NCI-H526 treated with DMSO at 0.1 percent for 48 hours (cell line): ENCODE data around the gene HOMER1.
"Not testable (repeated sequence)": the region's sequence is repeated elsewhere in the genome, so short reads cannot be mapped to it uniquely, and the experiment has no call there.

Experiments used
- DNase-seq: peaks from one replicate; lab custom pipeline; 2025; lab: John Stamatoyannopoulos, UW

The HOMER1 gene

DNA sequence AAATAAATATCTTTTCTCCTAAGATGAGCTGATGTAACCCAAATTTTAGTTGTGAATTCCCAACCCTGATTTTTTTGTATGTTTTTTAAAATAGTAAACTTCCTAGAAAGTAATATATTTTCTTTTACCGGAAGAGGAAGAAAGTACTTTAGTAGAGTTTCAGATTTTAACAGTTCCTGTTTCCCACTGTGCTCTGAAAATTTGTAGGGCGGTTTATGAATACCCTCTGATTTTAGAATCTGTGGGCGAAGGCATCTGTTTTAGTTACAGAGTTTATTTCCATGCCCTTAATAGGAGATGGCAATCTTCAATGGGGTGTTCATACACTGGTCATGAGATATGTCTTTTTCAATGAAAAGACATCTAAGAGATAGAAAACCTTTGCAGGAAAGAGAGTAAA, 3.7 kb upstream of the HOMER1 start:
- no peak for DNase-seq

DNA sequence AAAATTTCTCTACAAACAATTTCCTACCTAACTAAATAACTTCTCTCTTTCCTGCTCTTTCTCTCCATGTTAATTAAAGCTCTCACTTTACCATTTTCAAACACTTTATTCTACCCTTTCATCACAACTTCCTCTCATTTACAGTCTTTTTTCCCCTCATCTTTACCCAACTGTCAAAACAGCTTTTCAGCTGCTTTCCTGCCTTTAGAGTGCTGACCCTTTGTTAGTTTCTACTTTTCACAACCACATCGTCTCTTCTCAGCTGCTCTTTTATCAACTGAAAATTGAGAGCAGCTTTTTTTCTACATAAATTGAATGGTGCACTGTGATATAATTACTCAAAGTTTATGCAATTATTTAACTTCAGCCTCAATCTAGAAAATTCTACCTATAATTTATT, 3.1 kb upstream of the HOMER1 start:
- no peak for DNase-seq

DNA sequence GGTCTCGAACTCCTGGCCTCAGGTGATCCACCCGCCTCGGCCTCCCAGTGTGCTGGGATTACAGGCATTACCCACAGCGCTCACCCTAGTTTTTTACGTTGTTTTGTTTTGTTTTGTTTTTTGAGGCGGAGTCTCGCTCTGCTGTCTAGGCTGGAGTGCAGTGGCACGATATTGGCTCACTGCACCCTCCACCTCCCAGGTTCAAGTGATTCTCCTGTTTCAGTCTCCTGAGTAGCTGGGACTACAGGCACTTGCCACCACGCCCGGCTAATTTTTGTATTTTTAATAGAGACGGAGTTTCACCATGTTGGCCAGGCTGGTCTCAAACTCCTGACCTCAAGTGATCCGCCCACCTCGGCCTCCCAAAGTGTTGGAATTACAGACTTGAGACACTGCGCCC, 2.4 kb upstream of the HOMER1 start:
- DNase-seq = not testable (repeated sequence)

DNA sequence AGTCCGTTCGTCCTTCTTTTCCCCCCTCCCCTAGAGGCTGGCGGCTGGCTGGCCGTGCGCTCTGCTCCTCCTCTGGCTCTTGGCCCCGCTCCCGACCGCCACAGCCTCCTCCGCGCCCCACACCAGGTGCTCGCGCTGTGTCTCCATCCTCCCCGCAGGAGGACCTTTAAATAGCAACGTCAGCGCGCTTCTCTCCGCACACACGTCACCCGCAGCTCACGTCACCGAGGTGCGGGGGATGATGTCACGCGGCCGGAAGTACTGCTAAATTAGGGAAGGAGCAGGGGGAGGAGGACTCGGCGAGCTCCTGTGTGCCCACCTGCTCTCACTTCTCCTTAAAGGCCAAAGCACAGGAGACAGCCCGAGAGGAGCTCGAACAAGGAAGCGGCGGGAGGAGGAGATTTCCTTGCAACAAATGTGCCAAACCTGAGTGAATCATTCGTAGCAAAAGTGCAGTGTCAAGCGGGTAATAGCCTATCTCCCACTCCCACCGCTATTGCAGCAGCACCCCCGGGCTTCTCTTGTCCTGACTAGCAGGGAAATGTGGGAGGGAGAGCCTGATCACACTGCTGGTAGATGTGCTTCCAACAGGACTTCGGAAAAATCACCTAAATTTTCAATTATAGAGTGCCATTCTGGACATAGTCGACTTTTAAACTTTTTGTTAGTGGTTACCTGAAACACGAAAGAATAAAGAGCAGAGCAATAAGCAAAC, 614 bp upstream of the HOMER1 start:
- DNase-seq = peak; percentile 89

DNA sequence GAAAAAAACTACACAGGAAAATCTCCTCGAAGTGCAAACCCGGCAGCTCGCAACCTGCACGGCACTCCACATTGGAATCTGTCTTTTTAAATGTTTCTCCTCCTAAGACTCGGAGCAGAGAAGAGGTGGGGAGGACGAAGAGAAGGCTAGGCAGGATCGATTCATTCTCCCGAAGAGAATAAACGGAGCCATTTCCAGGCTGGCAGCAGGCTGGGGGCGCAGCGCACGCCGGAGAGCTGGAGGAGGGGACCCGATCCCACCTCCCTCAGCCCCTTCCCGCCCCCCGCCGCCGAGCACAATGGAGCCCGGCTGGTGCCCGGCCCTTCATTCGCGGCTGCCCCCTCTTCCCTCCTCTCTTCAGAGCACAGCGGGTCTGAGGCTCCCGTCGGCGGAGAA, 628 bp downstream of the HOMER1 start:
- DNase-seq = peak; percentile 28

DNA sequence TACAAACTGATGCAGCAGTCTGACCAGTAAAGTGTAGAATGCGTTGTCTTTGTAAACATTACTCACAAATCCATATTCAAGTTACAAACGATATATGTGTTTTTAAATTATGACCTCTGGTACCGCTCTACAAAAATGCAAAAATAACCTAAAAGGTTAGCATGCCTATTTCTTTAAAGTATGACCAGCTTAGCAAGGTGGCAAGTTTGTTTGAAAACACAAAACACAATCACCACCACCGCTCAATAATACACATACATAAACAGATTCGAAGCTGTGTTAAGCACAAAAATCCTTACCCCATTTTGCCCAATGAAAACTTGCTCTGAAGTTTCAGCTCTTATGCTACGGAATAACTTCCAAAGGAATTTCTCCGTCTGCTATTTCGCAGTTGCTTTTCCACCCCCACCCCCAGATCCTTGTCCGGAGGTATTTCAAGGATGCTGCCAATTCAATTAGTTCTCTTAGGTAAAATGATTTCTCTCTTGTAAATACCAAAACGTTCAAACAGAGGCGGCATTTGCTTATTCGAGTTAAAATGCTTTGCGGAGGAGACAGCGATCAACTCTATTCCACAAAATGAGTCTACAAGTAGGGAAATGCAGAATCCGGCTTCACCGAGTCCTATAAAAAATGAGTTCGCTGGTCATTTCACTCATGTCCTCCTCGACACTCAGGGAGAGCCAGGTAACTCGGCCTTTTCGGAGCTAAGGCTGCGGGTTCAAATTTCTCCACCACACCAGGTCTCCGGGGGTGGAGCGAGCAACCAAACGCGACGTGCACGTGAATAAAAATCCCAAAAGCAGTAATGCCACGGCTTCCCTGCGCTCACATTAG, 1.2 kb downstream of the HOMER1 start:
- DNase-seq = no peak

DNA sequence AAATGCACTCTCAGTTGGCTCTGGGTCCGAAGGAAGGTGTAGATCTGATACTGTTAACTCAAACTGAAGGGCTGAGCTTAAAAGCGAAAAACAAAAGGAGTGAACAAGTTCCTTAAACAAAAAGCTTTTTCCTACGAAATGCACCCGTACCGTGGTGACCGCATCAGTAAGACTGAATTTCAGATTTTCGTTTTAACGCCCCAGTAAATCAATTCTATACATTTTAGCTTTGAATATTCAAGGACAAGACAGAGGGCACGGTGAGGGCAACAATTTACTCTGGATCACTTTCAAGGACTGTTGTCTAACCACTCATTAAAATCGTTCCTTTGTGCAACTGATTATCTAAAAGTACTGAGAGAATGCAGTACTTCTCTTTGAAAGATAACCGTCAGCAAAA, 1.9 kb downstream of the HOMER1 start:
- DNase-seq = no peak

DNA sequence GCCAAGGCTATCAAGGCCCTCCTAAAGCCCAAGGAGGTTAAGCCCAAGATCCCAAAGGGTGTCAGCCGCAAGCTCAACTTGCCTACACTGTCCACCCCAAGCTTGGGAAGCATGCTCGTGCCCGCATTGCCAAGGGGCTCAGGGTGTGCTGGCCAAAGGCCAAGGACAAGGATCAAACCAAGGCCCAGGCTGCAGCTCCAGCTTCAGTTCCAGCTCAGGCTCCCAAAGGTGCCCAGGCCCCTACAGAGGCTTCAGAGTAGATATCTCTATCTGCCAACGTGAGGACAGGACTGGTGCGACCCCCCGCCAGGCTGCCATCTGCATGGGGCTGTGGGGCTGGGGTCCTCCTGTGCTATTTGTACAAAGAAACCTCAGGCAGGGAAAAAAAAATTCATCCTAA, 3.3 kb downstream of the HOMER1 start:
- no peak for DNase-seq

DNA sequence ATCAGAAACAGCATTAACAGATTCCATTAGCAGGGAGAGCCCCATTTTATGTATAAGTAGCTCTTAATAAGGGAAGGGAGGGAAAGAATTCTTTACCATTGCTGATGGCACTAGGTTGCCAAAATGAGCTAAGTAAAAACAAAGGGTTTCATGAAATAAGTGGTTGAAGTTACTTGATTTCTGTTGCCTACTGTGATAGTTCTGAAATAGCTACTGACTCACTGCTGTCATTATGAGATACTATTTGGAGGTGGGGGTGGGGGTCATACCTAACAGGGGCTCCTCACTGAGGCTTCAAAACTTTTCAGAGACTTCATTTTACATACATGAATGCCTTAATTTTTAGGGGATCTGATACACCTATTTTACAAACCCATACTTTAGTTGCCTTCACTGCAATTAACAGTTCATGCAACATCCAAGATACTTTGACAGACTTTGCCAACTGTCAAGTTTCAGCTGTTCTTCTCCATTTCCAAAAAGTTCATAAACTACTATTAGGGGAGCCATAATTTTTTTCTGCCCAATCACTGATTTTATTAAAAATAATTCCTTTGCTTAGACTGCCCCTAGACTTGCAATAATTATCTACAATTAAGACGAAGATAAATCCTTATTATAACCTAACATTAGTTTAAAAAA, 4.6 kb downstream of the HOMER1 start:
- DNase-seq = no peak

DNA sequence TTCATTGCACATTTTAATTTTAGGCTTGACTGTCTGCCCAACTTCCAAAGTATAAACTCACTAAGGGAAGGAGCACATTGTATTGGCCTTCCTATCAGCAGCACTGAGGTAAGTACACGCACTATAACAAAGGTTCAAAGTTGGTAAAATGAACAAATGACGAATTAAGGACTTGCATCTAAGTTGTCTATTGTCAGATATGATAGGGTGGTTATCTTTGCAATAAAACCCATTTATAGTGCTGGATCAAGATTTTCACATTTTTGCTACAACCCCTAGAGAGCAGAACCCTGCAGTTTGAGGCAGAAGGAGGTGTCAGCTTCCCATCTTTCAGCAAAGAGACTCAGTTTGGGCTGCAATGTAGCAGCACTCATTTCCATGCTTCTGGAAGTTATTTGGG, 5.1 kb downstream of the HOMER1 start:
- DNase-seq = no peak

DNA sequence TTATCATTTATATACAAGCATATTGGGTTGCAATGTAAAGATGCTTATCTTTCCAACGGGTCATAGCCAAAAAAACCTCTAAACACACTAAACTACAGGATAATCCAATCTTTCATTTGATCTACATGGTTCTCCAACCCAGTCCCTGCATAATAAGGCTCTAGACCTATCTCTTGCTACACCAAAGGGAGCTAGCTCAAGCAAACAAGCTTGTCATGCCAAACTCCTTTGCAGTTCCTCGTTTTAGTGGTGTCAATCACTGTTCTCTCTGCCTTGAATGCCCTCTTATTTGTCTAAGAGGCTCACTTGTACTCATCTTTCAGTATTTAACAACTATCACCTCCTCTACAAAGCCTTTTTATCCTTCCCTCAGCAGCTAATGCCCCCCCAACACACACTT, 5.6 kb downstream of the HOMER1 start:
- DNase-seq = no peak

DNA sequence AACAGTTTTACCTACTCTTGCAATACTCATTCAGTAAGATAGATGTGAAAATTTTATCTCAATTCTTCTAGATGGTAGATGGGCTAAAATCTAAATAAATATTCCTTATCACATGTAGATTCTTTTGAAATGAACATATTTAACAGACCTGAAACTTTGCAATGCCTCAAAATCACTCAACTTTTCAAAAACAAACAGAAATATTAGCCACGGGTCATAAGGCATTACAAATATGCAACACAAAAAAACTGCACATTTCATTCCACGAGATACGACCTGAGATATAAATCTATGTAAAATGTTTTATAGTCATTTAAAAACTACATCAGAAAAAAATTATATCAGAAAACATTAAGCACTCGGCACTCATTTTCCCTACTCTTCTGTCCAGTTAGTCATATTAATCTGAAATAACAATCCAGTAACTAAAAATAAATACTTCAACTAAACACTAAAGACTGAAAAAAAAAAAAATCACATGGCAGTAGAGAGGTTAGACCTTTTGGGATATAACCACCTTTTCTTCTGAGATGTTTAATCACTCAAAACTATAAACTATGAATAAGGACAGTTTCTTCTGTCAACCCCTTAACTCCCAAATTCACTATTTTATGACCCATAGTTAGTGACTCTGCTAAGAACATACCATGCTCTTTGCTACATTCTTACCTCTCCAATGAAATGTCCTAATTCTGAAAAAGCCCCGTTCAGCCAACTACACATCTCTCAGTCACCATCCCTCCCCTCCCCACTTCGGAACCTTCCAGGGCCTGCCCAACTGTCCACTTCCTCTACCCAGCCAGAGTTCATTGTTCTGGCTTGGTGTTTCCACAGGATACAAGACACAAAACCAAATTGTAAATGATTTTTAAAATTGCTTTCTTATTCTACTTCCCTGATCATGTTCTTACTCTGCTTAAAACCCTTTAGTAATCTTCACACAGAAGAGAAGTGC, 6.4 kb downstream of the HOMER1 start:
- no peak for DNase-seq

DNA sequence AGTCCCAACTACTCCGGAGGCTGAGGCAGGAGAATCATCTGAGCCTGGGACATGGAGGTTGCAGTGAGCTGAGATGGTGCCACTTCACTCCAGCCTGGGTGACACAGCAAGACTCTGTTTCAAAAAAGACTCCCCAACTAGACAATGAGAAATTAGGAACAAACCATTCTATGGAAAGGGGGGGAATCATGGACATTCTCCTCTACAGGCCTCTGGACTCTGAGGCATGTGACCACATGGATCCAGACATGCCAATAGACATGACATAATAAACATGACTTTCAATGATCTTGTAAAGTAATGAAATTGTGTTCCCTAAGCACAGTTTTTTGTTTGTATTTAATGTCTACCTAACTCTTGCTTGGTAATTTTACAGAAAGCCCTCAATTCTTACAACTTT, 8.8 kb downstream of the HOMER1 start:
- no peak for DNase-seq

DNA sequence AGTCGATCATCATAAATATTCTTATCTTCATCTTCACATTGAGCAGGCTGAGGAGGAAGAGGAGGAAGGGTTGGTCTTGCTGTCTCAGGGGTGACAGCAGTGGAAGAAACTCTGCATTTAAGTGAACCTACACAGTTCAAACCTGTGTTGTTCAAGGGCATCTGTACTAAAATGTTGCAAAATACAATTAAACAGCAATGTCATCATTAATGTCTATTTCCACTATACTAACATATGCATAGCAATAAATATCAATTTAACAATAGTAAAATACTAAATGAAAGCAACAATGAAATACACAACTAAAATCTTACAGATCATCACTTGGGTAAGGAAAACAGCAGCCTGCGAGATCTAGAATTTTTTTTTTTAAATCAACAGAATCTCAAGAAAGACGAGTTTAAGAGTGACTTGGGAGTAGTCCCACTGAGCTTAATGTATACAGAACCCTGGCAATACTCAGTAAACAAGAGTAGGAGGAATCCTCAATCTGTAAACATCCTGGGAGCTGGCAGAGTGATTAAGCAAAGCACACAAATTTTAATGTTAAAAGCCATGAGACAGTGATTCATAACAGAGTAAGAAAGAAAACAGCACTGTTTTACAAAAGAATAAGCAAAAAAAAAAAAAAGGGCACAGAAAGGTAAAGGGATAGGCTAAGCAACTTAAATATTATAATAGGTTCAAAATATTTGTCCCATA, 10.0 kb downstream of the HOMER1 start:
- DNase-seq = no peak

DNA sequence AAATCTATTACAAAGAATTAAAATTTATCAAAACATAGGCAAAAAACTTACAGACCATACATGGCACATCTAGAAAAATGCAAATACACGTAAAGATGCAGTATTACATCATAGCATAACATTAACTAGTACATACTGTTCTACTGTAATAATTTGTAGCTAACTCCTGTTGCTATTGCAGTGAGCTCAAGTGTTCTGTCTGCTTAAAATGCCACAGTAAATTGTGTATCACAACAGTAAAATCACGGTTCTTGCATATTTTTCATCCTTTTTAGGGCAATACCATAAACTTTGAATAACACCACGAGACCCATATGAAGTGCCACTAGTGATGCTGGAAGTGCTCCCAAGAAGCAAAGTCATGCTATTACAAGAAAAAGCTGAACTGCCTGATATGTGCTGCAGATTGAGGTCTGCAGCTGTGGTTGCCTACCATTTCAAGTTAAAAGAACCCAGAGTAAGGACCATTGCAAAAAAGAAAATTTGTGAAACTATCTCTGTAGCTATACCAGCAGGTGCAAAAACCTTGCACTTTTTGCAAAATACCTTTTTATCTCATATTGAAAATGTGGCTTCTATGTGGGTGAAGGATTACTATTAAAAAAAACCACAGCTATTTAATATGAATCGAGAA, 14.2 kb downstream of the HOMER1 start:
- no peak for DNase-seq

DNA sequence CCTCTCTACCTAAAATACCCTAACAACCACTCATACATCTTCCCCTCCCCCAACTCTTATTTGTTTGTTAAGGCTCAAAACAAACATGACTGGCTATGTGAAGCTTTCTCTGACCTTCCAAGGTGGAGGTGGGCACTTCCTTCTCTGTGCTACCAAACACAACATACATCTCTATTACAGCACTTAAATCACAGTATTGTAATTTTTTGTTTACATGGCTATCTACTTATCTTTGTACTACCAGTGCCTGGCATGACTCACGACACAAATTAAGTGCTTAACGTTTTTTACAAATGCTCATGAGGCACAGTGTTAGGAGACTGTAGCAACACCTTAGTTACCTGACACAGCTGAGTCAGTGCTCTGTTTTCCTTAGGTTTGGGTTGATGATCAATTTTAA, 18.6 kb downstream of the HOMER1 start:
- no peak for DNase-seq

DNA sequence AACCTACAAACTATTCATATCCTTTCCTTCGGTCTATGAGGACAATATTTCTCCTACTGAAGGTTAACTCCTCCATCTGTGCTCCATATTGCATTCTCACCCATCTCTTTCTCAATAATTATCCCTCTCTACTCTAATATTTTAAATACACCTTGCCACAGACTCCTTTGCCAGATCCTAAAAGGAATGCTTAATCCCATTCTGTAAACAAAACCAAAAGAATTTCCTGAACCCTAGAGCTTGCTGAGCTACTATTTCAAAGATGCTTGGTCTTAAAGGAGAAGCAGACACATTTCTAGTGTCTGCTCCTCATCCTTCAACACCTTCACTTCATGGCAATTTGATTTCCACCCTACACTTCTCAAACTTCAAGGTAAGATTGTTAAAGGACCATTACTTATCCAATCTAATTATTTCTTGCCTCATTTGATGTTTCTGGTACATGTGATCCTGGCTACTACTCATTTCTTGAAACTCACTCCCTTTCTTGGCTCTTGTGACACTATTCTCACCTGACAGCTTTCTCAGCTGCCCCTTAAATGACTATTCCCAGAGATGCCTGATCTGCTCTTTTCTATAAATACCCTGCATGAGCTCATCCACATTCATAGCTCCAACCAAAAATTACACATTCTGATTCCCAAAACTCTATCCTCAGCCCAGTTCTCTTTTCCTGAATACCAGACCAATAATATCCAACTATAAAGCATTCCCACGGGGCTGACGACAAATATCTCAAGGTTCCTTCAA, 20.2 kb downstream of the HOMER1 start:
- DNase-seq = no peak

DNA sequence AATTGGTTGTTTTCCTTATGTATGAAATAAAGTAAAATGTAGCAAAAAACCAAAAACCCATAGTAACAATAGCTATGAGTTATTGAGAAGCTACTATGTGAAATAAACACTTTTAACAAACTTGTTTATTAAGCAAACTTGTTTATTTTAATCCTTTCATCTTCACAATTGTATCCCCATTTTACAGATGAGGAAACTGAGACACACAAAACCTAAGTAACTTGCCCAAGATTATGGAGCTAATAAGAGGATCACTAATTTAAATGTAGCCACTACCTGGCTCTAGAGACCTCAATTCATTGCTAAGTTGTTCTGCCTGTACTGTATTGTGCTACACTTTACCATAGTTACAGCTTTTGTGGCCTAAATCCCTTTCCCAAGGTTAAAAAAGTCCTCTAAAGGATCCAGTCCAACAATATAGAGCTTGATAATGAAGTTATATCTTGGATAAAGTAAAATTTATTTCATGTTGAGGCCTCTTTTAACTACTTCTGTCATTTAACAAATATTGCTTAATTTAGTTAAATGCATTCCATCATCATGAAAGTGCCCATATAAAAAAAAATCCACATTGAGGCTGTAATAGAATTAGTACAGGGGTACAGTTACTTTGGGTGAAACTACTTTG, 22.1 kb downstream of the HOMER1 start:
- no peak for DNase-seq

DNA sequence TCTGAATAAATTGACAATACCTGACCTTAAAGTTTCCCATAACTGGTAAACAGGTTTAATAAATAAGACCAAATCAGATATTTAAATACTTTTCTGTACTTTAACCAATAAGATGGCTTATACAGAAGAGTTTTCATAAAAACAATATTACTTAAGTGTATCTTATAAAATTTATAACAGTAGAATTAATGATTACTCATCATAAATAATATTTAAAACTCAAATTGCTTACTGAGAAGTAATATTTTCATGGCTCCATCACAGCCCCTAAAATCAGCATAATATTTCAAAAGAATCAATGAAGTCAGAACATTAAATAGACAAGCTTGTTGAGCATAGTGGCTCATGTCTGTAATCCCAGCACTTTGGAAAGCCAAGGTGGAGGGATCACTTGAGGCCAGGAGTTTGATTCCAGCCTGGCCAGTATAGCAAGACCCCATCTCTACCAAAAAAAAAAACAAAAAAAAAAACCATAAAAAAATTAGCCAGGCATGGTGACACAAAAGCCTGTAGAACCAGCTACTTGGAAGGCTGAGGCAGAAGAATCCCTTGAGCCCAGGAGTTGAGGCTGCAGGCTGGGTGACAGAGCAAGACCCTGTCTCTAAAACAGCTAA, 23.5 kb downstream of the HOMER1 start:
- DNase-seq = no peak
